ENCODE data around the gene CAPS2. TPM values are rescaled to one million over a fixed set of nuclear protein-coding genes. Genes with fewer than 3 reads are reported as not detected.
"Not testable (repeated sequence)": the region's sequence is repeated elsewhere in the genome, so short reads cannot be mapped to it uniquely, and the experiment has no call there.

CAPS2 gene
- total and polyA plus RNA-seq, 4 donors: 5.7 to 33.9 (median 12.4) TPM

- H3K9me3 ChIP-seq (ENCODE audit: control insufficient read depth, low read length): no peaks in the 10 kb centered on the region
- no peaks in the 10 kb centered on the region for H3K27me3 ChIP-seq (ENCODE audit: control insufficient read depth in 1 of 2, insufficient read depth in 2 of 2, low read length in 1 of 2)
- DNase-seq (no peak), ATAC-seq (ENCODE audit: low FRiP score) (no peak)
- H3K4me3 ChIP-seq (ENCODE audit: low read length in 2 of 2): no peak overlapping the region
- intact Hi-C loops (cut with DNase I): no loop called here
- H3K27ac ChIP-seq (ENCODE audit: low read depth in 1 of 2, low read length in 2 of 2): no peak overlapping the region
- no peaks in the 10 kb centered on the region for H3K36me3 ChIP-seq (ENCODE audit: control insufficient read depth in 1 of 2, insufficient read depth in 2 of 2, low read length in 1 of 2)
- 85 to 86% methylated on average over 4 of the region's 4 CpGs for WGBS, 2 donors
- H3K4me1 ChIP-seq (ENCODE audit: control insufficient read depth in 1 of 2, insufficient read depth in 2 of 2, low read length in 2 of 2): no peaks in the 10 kb centered on the region
Observed at GRCh38 chr12:75349946-75350345, 19.8 kb upstream of the CAPS2 start.

DNA sequence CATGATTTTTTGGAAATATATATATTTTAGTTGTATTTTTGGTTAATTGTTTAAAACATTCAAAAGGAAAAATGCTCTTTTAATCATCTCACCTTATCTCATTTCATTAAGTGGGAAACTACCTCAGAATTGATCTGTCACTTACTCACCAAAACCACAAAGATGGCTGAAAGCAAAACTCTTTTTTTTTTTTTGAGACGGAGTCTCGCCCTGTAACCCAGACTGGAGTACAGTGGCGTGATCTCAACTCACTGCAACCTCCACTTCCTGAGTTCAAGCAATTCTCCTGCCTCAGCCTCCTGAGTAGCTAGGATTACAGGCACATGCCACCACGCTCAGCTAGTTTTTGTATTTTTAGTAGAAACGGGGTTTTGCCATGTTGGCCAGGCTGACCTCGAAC lies 16.1 kb upstream of the CAPS2 start:
- H3K27ac ChIP-seq (ENCODE audit: low read depth in 1 of 2, low read length in 2 of 2); DNase-seq; H3K36me3 ChIP-seq (ENCODE audit: control insufficient read depth in 1 of 2, insufficient read depth in 2 of 2, low read length in 1 of 2); H3K9me3 ChIP-seq (ENCODE audit: control insufficient read depth, low read length); H3K27me3 ChIP-seq (ENCODE audit: control insufficient read depth in 1 of 2, insufficient read depth in 2 of 2, low read length in 1 of 2); ATAC-seq (ENCODE audit: low FRiP score); H3K4me1 ChIP-seq (ENCODE audit: control insufficient read depth in 1 of 2, insufficient read depth in 2 of 2, low read length in 2 of 2); H3K4me3 ChIP-seq (ENCODE audit: low read length in 2 of 2); intact Hi-C loops (cut with DNase I): not testable (repeated sequence)
- WGBS, 2 donors: 95 to 96% methylated on average over 6 of the region's 6 CpGs

DNA sequence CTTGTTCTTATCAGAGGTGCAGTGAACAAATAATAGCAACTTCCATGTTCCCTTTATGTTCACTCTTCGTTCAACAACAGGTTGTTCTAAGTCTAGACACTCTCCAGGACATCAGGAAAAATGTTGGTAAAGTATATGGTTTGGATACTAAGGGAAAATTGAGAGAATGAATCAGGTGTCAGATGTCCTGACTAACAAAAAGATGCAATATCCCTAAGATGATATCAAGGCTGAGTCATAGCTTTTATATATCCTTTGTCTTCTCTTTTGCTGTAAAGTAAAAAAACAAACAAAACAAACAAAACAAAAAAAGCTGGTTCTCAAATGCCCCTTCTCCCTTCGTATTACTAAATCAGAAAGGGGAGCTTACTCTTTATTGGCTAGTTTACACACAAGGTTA lies 15.4 kb upstream of the CAPS2 start:
- H3K27ac ChIP-seq (ENCODE audit: low read depth in 1 of 2, low read length in 2 of 2): no peak overlapping the region
- WGBS, 2 donors: 91% methylated on average over 2 of the region's 2 CpGs
- intact Hi-C loops (cut with DNase I): no loop called here

DNA sequence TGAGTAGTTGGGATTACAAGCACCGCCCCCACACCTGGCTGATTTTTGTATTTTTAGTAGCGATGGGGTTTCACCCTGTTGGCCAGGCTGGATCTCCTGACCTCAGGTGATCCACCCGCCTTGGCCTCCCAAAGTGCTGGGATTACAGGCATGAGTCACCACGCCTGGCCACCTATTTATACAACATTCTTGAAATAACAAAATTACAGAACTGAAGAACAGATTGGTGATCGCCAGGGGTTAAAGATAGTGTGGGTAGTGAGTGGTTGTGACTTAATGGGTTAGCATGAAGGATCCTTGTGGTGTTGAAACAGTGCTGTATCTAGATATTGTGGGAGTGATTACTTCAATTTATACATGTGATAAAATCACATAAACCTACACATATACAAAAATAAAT lies 11.7 kb upstream of the CAPS2 start:
- H3K27me3 ChIP-seq (ENCODE audit: control insufficient read depth in 1 of 2, insufficient read depth in 2 of 2, low read length in 1 of 2): no peaks in the 10 kb centered on the region
- H3K4me1 ChIP-seq (ENCODE audit: control insufficient read depth in 1 of 2, insufficient read depth in 2 of 2, low read length in 2 of 2): no peaks in the 10 kb centered on the region
- no peaks in the 10 kb centered on the region for H3K36me3 ChIP-seq (ENCODE audit: control insufficient read depth in 1 of 2, insufficient read depth in 2 of 2, low read length in 1 of 2)
- 87 to 88% methylated on average over 5 of the region's 5 CpGs for WGBS, 2 donors
- H3K27ac ChIP-seq (ENCODE audit: low read depth in 1 of 2, low read length in 2 of 2): no peak overlapping the region
- H3K9me3 ChIP-seq (ENCODE audit: control insufficient read depth, low read length): no peaks in the 10 kb centered on the region
- intact Hi-C loops (cut with DNase I): no loop called here
- no peak for ATAC-seq (ENCODE audit: low FRiP score)
- H3K4me3 ChIP-seq (ENCODE audit: low read length in 2 of 2): no peak overlapping the region
- no peak for DNase-seq

More for the DNA sequence above, 15.4 kb upstream of the CAPS2 start:
- H3K36me3 ChIP-seq (ENCODE audit: control insufficient read depth in 1 of 2, insufficient read depth in 2 of 2, low read length in 1 of 2): no peaks in the 10 kb centered on the region
- no peaks in the 10 kb centered on the region for H3K27me3 ChIP-seq (ENCODE audit: control insufficient read depth in 1 of 2, insufficient read depth in 2 of 2, low read length in 1 of 2)
- DNase-seq: no peak
- ATAC-seq (ENCODE audit: low FRiP score): no peak
- H3K4me3 ChIP-seq (ENCODE audit: low read length in 2 of 2): no peak overlapping the region
- no peaks in the 10 kb centered on the region for H3K4me1 ChIP-seq (ENCODE audit: control insufficient read depth in 1 of 2, insufficient read depth in 2 of 2, low read length in 2 of 2)
- no peaks in the 10 kb centered on the region for H3K9me3 ChIP-seq (ENCODE audit: control insufficient read depth, low read length)

DNA sequence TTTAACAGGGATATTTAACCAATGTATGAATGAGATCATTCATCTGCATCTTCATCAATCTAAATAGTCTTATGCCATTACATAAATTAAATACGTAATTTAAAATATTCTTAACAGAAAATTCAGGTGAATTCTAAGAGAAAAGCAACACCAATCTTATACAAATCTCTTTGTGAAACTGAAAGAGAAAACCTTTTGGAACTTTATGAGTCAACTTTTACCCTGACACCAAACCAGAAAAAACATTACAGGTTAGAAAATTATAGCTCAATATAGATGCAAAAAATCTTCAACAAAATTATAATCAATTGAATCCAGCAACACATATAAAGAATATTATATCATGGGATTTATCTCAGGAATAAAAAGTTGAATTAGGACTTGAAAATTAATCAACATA lies 7.8 kb upstream of the CAPS2 start:
- Histone ChIP-seq H3K36me3 (ENCODE audit: control insufficient read depth in 1 of 2, insufficient read depth in 2 of 2, low read length in 1 of 2) (no peaks in the 10 kb centered on the region), H3K27ac (ENCODE audit: low read depth in 1 of 2, low read length in 2 of 2) (no peak overlapping the region), H3K4me3 (ENCODE audit: low read length in 2 of 2) (no peak overlapping the region), H3K4me1 (ENCODE audit: control insufficient read depth in 1 of 2, insufficient read depth in 2 of 2, low read length in 2 of 2) (no peaks in the 10 kb centered on the region), H3K9me3 (ENCODE audit: control insufficient read depth, low read length) (no peaks in the 10 kb centered on the region), H3K27me3 (ENCODE audit: control insufficient read depth in 1 of 2, insufficient read depth in 2 of 2, low read length in 1 of 2) (no peaks in the 10 kb centered on the region)
- WGBS, 2 donors: 89 to 93% methylated on average over 1 of the region's 1 CpG
- DNase-seq (no peak), ATAC-seq (ENCODE audit: low FRiP score) (no peak)
- intact Hi-C loops (cut with DNase I): loop anchor here (10.0 kb wide), 2 partner anchors 57 to 697 kb away; partner anchors contain the start of genes GLIPR1L2 (in 1 of the 2) and PHLDA1 (in 1 of the 2)

- 6 to 8% methylated on average over 23 of the region's 23 CpGs for WGBS, 2 donors
- Histone ChIP-seq H3K9me3 (ENCODE audit: control insufficient read depth, low read length) (no peaks in the 10 kb centered on the region), H3K27me3 (ENCODE audit: control insufficient read depth in 1 of 2, insufficient read depth in 2 of 2, low read length in 1 of 2) (no peaks in the 10 kb centered on the region), H3K36me3 (ENCODE audit: control insufficient read depth in 1 of 2, insufficient read depth in 2 of 2, low read length in 1 of 2) (no peaks in the 10 kb centered on the region), H3K4me1 (ENCODE audit: control insufficient read depth in 1 of 2, insufficient read depth in 2 of 2, low read length in 2 of 2) (no peaks in the 10 kb centered on the region), H3K27ac (ENCODE audit: low read depth in 1 of 2, low read length in 2 of 2) (peak within 1 kb of the TSS in 1 of 2 donors; percentile 10), H3K4me3 (ENCODE audit: low read length in 2 of 2) (peak within 1 kb of the TSS; percentile 6 to 61)
- ATAC-seq (ENCODE audit: low FRiP score) (peak; percentile 92), DNase-seq (peak; percentile 91 to 93)
- intact Hi-C loops (cut with DNase I): loop anchor here (2.0 to 10.0 kb wide), 7 partner anchors 56 to 700 kb away; partner anchors contain the start of genes GLIPR1 (in 2 of the 2), GLIPR1L2 (in 2 of the 2) and PHLDA1 (in 1 of the 2)
Observed at GRCh38 chr12:75334384-75335030, 4.4 kb upstream of the CAPS2 start, which contains the start of gene GLIPR1L1. Gene GLIPR1L1 (plus strand): TSS chr12:75334670. CDS start chr12:75334729, 59 bp downstream.

DNA sequence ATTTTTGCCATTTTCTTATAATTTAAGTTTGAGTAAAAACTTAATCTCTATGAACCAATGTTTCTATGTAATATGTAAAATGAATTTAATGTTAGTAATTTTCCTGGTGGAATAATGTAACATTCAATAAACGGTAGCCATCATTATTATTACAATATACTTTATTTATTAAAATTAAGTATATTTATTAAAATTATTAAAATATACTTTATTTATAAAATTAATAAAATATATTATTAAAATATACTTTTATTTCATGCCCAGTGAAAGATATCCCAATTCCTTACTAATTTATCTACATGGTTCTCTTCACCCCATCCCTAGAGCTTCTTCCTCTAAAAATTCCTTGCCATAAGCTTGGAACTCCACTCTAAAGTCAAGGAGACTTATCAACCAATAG lies 2.5 kb downstream of the CAPS2 start:
- ATAC-seq (ENCODE audit: low FRiP score): no peak
- no peak for DNase-seq
- intact Hi-C loops (cut with DNase I): no loop called here

GRCh38 chr12:75323663-75324062 lies 6.5 kb downstream of the CAPS2 start:
- intact Hi-C loops (cut with DNase I): no loop called here

More for the DNA sequence above, 2.5 kb downstream of the CAPS2 start:
- no peak overlapping the region for H3K27ac ChIP-seq (ENCODE audit: low read depth in 1 of 2, low read length in 2 of 2)
- no peaks in the 10 kb centered on the region for H3K27me3 ChIP-seq (ENCODE audit: control insufficient read depth in 1 of 2, insufficient read depth in 2 of 2, low read length in 1 of 2)
- 94 to 96% methylated on average over 1 of the region's 1 CpG for WGBS, 2 donors
- H3K4me1 ChIP-seq (ENCODE audit: control insufficient read depth in 1 of 2, insufficient read depth in 2 of 2, low read length in 2 of 2): no peaks in the 10 kb centered on the region
- H3K4me3 ChIP-seq (ENCODE audit: low read length in 2 of 2): no peak overlapping the region
- H3K36me3 ChIP-seq (ENCODE audit: control insufficient read depth in 1 of 2, insufficient read depth in 2 of 2, low read length in 1 of 2): no peaks in the 10 kb centered on the region
- no peaks in the 10 kb centered on the region for H3K9me3 ChIP-seq (ENCODE audit: control insufficient read depth, low read length)

DNA sequence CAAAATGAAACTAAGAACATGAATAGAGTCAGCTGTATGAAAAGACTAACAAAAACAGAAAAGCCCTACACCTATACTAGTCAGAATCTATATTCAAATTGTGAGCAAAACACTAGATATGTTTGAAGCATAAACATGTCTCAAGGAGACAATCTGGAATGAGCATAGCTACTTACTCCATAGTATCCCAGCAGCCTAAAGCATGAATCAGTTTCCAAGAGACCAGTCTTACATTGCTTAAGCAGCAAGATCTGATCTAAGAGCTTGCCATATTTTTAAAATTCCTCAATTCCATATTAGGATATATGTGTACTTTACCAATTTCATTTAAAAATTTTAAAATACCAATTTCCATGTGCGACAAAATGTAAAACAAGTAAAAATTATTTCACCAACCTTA lies 7.7 kb downstream of the CAPS2 start:
- intact Hi-C loops (cut with DNase I): no loop called here
- Histone ChIP-seq H3K4me3 (ENCODE audit: low read length in 2 of 2) (no peak overlapping the region), H3K36me3 (ENCODE audit: control insufficient read depth in 1 of 2, insufficient read depth in 2 of 2, low read length in 1 of 2) (no peaks in the 10 kb centered on the region), H3K27ac (ENCODE audit: low read depth in 1 of 2, low read length in 2 of 2) (no peak overlapping the region), H3K4me1 (ENCODE audit: control insufficient read depth in 1 of 2, insufficient read depth in 2 of 2, low read length in 2 of 2) (no peaks in the 10 kb centered on the region), H3K9me3 (ENCODE audit: control insufficient read depth, low read length) (no peaks in the 10 kb centered on the region), H3K27me3 (ENCODE audit: control insufficient read depth in 1 of 2, insufficient read depth in 2 of 2, low read length in 1 of 2) (no peaks in the 10 kb centered on the region)
- 0% methylated on average over 1 of the region's 1 CpG for WGBS, 2 donors
- DNase-seq (no peak), ATAC-seq (ENCODE audit: low FRiP score) (no peak)

More at GRCh38 chr12:75323663-75324062, 6.5 kb downstream of the CAPS2 start:
- no peak for DNase-seq
- no peak for ATAC-seq (ENCODE audit: low FRiP score)
- Histone ChIP-seq H3K9me3 (ENCODE audit: control insufficient read depth, low read length) (no peaks in the 10 kb centered on the region), H3K36me3 (ENCODE audit: control insufficient read depth in 1 of 2, insufficient read depth in 2 of 2, low read length in 1 of 2) (no peaks in the 10 kb centered on the region), H3K27me3 (ENCODE audit: control insufficient read depth in 1 of 2, insufficient read depth in 2 of 2, low read length in 1 of 2) (no peaks in the 10 kb centered on the region), H3K4me1 (ENCODE audit: control insufficient read depth in 1 of 2, insufficient read depth in 2 of 2, low read length in 2 of 2) (no peaks in the 10 kb centered on the region), H3K27ac (ENCODE audit: low read depth in 1 of 2, low read length in 2 of 2) (no peak overlapping the region), H3K4me3 (ENCODE audit: low read length in 2 of 2) (no peak overlapping the region)
- 75 to 84% methylated on average over 3 of the region's 3 CpGs for WGBS, 2 donors
